MCF 10A (cell line): ENCODE results near the gene IKZF3. TPM values are rescaled to one million over a fixed set of nuclear protein-coding genes. Genes with fewer than 3 reads are reported as not detected.

ENCODE experiments used
- BruUV-seq: library from RNA; stranded (reverse); fragments of 400-500 nt; replicated peaks from 2 replicates; lab custom pipeline; 2021; lab: Mats Ljungman, UMichigan
- CTCF ChIA-PET: fragments of 300-600 bp; sonication (Branson Sonifier 250); formaldehyde crosslinking; extraction: SDS; loops from one replicate; lab custom pipeline; 2021; ENCODE audit warnings: antibody characterized with exemption, inconsistent platforms; lab: Yijun Ruan, JAX
- POLR2A ChIA-PET: fragments of 300-600, 350-650 bp; sonication (Branson Sonifier 250); formaldehyde crosslinking; extraction: SDS; loops from one replicate; lab custom pipeline; 2020; ENCODE audit warnings: antibody characterized with exemption, inconsistent platforms; lab: Yijun Ruan, JAX
- DNase-seq: peaks from one replicate; pipeline ENCODE4 v3.0.0-alpha.2; 2018; ENCODE audit not compliant: unreplicated experiment
- H3K27ac Mint-ChIP-seq: one replicate; pipeline ENCODE4 v1.8.0; 2022; ENCODE audit warnings: mild to moderate bottlenecking, low read depth, mixed read lengths; ENCODE audit not compliant: unreplicated experiment
- H3K27me3 Mint-ChIP-seq: one replicate; pipeline ENCODE4 v1.8.0; 2022; ENCODE audit warnings: mixed read lengths; ENCODE audit not compliant: insufficient read depth, unreplicated experiment
- H3K36me3 Mint-ChIP-seq: one replicate; pipeline ENCODE4 v1.8.0; 2022; ENCODE audit warnings: mild to moderate bottlenecking, moderate library complexity, mixed read lengths; ENCODE audit not compliant: insufficient read depth, unreplicated experiment
- H3K4me1 Mint-ChIP-seq: one replicate; pipeline ENCODE4 v1.8.0; 2022; ENCODE audit warnings: mixed read lengths; ENCODE audit not compliant: insufficient read depth, unreplicated experiment
- H3K4me3 Mint-ChIP-seq: one replicate; pipeline ENCODE4 v1.8.0; 2022; ENCODE audit warnings: mild to moderate bottlenecking, moderate library complexity, mixed read lengths; ENCODE audit not compliant: unreplicated experiment
- H3K9me3 Mint-ChIP-seq: one replicate; pipeline ENCODE4 v1.8.0; 2022; ENCODE audit warnings: mixed read lengths; ENCODE audit not compliant: unreplicated experiment
- CTCF ChIP-seq: fragments of 200-600 bp; IDR thresholded peaks from one replicate; pipeline ENCODE4 v1.8.0; 2022; ENCODE audit warnings: antibody characterized with exemption, mild to moderate bottlenecking; ENCODE audit not compliant: unreplicated experiment
- intact Hi-C: fragments of 100-400 bp; cut with micrococcal nuclease; formaldehyde crosslinking; loops from 2 replicates; pipeline ENCODE4 v1.14.1; 2022
- total RNA-seq: library from RNA; stranded (reverse); gene quantifications from 2 replicates; pipeline ENCODE4 v1.2.3, GENCODE V29; 2022

The IKZF3 gene
- total RNA-seq, 1 experiment from 2014 or later = not detected

- no peak for TF ChIP-seq CTCF
- no peak overlapping the region for H3K4me3 Mint-ChIP-seq
- H3K9me3 Mint-ChIP-seq = no peaks in the 10 kb centered on the region
- CTCF ChIA-PET = interaction anchor here (1.0 to 1.4 kb wide), 2 partner anchors 82 to 112 kb away, joined by 3 read pairs; no protein-coding TSS in a partner anchor
- H3K4me1 Mint-ChIP-seq = peaks cover 38% of the 10 kb centered on the region
- peaks cover 11% of the 10 kb centered on the region for H3K27me3 Mint-ChIP-seq
- intact Hi-C loops = loop anchor here (5.0 kb wide), 1 partner anchor 114 kb away; no protein-coding TSS in a partner anchor
- DNase-seq = no peak
- no peaks in the 10 kb centered on the region for H3K36me3 Mint-ChIP-seq
- POLR2A ChIA-PET = interaction anchor here (0.8 to 1.5 kb wide), 2 partner anchors 8 to 48 kb away, joined by 3 to 4 read pairs; partner anchors contain the start of gene PGAP3
- no TSS peak for BruUV-seq
- no peak overlapping the region for H3K27ac Mint-ChIP-seq
These were observed 128.2 kb downstream of the IKZF3 start for GRCh38 chr17:39735882-39736281.

GRCh38 chr17:39732586-39732985 is 131.5 kb downstream of the IKZF3 start:
- BruUV-seq = no TSS peak
- no peak overlapping the region for H3K4me3 Mint-ChIP-seq

GRCh38 chr17:39730095-39730921 is 133.8 kb downstream of the IKZF3 start, which contains the start of gene MIEN1:
Gene MIEN1 (minus strand): TSS chr17:39730532. CDS start chr17:39730495, 37 bp downstream.
- H3K4me3 Mint-ChIP-seq = peak within 1 kb of the TSS; percentile 78
- ChIA-PET POLR2A (interaction anchor here (0.9 to 3.8 kb wide), 14 partner anchors 8 to 250 kb away, joined by 3 to 36 read pairs (median 6); partner anchors contain the start of genes ERBB2, PGAP3, PSMD3 and STARD3), CTCF (interaction anchor here (0.6 to 2.6 kb wide), 23 partner anchors 9 to 962 kb away, joined by 3 to 19 read pairs (median 4); partner anchors contain the start of genes ERBB2 and TCAP)
- DNase-seq = peak; percentile 82
- intact Hi-C loops = no loop called here
- H3K9me3 Mint-ChIP-seq = no peaks in the 10 kb centered on the region
- peaks cover 21% of the 10 kb centered on the region for H3K36me3 Mint-ChIP-seq
- H3K27me3 Mint-ChIP-seq = no peaks in the 10 kb centered on the region
- peaks cover 10% of the 10 kb centered on the region for H3K4me1 Mint-ChIP-seq
- TSS peak; percentile 75 for BruUV-seq
- peak; percentile 78 for TF ChIP-seq CTCF
- H3K27ac Mint-ChIP-seq = peak within 1 kb of the TSS; percentile 73

More at GRCh38 chr17:39732586-39732985, 131.5 kb downstream of the IKZF3 start:
- ChIA-PET POLR2A (interaction anchor here (0.6 to 1.6 kb wide), 2 partner anchors 16 to 248 kb away, joined by 4 to 7 read pairs; partner anchors contain the start of gene PSMD3), CTCF (interaction anchor here (2.0 kb wide), 1 partner anchor 111 kb away, joined by 7 read pairs; no protein-coding TSS in a partner anchor)
- no peak for TF ChIP-seq CTCF
- no peaks in the 10 kb centered on the region for H3K9me3 Mint-ChIP-seq
- H3K36me3 Mint-ChIP-seq = peaks cover 10% of the 10 kb centered on the region
- H3K27ac Mint-ChIP-seq = no peak overlapping the region
- intact Hi-C loops = no loop called here
- peaks cover 19% of the 10 kb centered on the region for H3K4me1 Mint-ChIP-seq
- DNase-seq = no peak
- peaks cover 11% of the 10 kb centered on the region for H3K27me3 Mint-ChIP-seq
